Measurements from ENCODE around the gene WDFY4. TPM values are rescaled to one million over a fixed set of nuclear protein-coding genes. Genes with fewer than 3 reads are reported as not detected.

WDFY4 gene
- total and polyA plus RNA-seq, 2 donors (not counting 1 experiment from before 2014, with no cell fraction given) = 0.06 to 0.66 TPM

DNA sequence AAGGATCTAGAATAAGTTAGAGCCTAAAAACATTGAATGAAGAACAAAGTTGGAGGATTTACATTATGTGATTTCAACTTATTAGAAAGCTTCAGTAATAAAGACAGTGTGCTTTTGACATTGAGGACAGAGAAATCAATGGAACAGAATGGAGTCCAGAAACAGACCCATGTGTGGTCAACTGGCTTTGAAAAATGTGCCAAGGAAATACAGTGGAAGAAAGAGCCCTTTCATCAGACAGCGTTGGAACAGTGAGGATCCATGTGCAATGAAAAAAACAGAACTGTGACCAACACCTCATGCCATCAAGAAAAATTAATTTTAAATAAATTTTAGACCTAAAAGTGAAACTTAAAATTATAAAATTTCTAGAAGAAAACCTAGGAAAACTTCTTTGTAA, 305.6 kb downstream of the WDFY4 start:
- H3K27ac ChIP-seq (ENCODE audit: insufficient read depth, low read length) = no peak overlapping the region
- no peaks in the 10 kb centered on the region for H3K9me3 ChIP-seq (ENCODE audit: control insufficient read depth, insufficient read depth, low read depth, low read length)
- no peaks in the 10 kb centered on the region for H3K79me2 ChIP-seq (ENCODE audit: control insufficient read depth, insufficient read depth, low read length)
- H2AFZ ChIP-seq (ENCODE audit: low read length) = no peak overlapping the region
- no peaks in the 10 kb centered on the region for H3K27me3 ChIP-seq (ENCODE audit: control insufficient read depth, insufficient read depth, low read length)
- H3K9ac ChIP-seq (ENCODE audit: insufficient read depth, low read length) = no peak overlapping the region
- DNase-seq (ENCODE audit: low read depth in 2 of 2) = no peak
- TF ChIP-seq EZH2 (IDR thresholded peaks at IDR 0.05; ENCODE audit: low read length, missing control alignments) = no peak
- TF ChIP-seq, protein P1, sequence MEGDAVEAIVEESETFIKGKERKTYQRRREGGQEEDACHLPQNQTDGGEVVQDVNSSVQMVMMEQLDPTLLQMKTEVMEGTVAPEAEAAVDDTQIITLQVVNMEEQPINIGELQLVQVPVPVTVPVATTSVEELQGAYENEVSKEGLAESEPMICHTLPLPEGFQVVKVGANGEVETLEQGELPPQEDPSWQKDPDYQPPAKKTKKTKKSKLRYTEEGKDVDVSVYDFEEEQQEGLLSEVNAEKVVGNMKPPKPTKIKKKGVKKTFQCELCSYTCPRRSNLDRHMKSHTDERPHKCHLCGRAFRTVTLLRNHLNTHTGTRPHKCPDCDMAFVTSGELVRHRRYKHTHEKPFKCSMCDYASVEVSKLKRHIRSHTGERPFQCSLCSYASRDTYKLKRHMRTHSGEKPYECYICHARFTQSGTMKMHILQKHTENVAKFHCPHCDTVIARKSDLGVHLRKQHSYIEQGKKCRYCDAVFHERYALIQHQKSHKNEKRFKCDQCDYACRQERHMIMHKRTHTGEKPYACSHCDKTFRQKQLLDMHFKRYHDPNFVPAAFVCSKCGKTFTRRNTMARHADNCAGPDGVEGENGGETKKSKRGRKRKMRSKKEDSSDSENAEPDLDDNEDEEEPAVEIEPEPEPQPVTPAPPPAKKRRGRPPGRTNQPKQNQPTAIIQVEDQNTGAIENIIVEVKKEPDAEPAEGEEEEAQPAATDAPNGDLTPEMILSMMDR (conservative IDR thresholded peaks at IDR 0.05 in 1 of 2, IDR thresholded peaks at IDR 0.05 in 1 of 2; ENCODE audit: low read depth in 1 of 2, low read length in 2 of 2) = no peak
- H3K36me3 ChIP-seq (ENCODE audit: control insufficient read depth, insufficient read depth, low read length) = no peaks in the 10 kb centered on the region
- H3K4me2 ChIP-seq (ENCODE audit: extremely low read depth, insufficient read depth, low read length) = no peak overlapping the region
- no peaks in the 10 kb centered on the region for H3K4me1 ChIP-seq (ENCODE audit: control insufficient read depth, extremely low read depth, insufficient read depth, low read length)
- H3K4me3 ChIP-seq (replicated peaks in 1 of 4; ENCODE audit: control extremely low read depth in 1 of 4, insufficient read depth in 1 of 4, low read depth in 3 of 4, low read length in 4 of 4) = no peak overlapping the region
- no peaks in the 10 kb centered on the region for H4K20me1 ChIP-seq (ENCODE audit: control insufficient read depth, extremely low read depth, insufficient read depth, low read length)

DNA sequence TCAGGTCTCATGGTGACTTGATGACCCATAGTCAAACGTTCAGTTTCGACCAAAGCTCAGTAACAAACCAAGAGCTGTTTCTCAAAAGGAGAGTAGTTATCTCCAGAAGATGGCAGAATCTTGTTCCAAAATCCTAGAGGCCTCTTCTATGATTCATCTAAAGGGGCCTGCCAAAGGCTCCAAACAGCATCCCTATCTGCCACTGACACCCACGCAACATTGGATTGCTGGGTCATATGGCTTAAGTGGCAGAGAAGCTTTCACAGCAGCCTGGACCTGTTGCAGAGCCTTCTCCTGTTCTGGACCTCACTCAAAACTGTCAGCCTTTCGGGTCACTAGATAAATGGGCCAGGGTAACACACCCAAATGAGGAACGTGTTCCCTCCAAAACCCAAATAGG, 309.0 kb downstream of the WDFY4 start:
- H2AFZ ChIP-seq (ENCODE audit: low read length) = no peak overlapping the region
- no peak overlapping the region for H3K27ac ChIP-seq (ENCODE audit: insufficient read depth, low read length)
- H3K79me2 ChIP-seq (ENCODE audit: control insufficient read depth, insufficient read depth, low read length) = no peaks in the 10 kb centered on the region
- no peaks in the 10 kb centered on the region for H4K20me1 ChIP-seq (ENCODE audit: control insufficient read depth, extremely low read depth, insufficient read depth, low read length)
- DNase-seq (ENCODE audit: low read depth in 2 of 2) = no peak
- H3K36me3 ChIP-seq (ENCODE audit: control insufficient read depth, insufficient read depth, low read length) = no peaks in the 10 kb centered on the region
- no peaks in the 10 kb centered on the region for H3K9me3 ChIP-seq (ENCODE audit: control insufficient read depth, insufficient read depth, low read depth, low read length)
- no peaks in the 10 kb centered on the region for H3K27me3 ChIP-seq (ENCODE audit: control insufficient read depth, insufficient read depth, low read length)
- H3K4me3 ChIP-seq (replicated peaks in 1 of 4; ENCODE audit: control extremely low read depth in 1 of 4, insufficient read depth in 1 of 4, low read depth in 3 of 4, low read length in 4 of 4) = no peak overlapping the region
- H3K4me2 ChIP-seq (ENCODE audit: extremely low read depth, insufficient read depth, low read length) = no peak overlapping the region
- H3K4me1 ChIP-seq (ENCODE audit: control insufficient read depth, extremely low read depth, insufficient read depth, low read length) = no peaks in the 10 kb centered on the region
- TF ChIP-seq EZH2 (IDR thresholded peaks at IDR 0.05; ENCODE audit: low read length, missing control alignments) = no peak
- TF ChIP-seq, protein P1 (conservative IDR thresholded peaks at IDR 0.05 in 1 of 2, IDR thresholded peaks at IDR 0.05 in 1 of 2; ENCODE audit: low read depth in 1 of 2, low read length in 2 of 2) = no peak
- no peak overlapping the region for H3K9ac ChIP-seq (ENCODE audit: insufficient read depth, low read length)

DNA sequence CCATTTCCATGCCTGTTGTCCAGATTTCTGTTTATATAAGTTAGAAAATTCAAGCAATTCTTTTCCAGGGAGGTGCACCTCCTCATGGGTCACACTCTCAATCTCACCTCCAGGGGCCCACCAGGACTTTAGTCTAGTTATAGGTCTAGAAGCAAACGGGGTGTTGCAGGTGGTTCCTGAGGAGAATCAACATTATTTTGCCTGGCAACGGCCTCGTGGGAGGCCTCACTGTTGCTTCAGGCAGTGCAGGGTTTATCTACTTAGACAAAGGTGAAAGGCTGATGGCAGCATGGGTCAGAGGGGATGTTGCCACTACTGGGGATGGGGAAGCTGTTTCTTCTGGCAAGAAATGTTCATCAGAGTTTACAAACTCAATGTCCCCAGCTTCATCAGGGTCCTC, 311.7 kb downstream of the WDFY4 start:
- Histone ChIP-seq H3K9ac (ENCODE audit: insufficient read depth, low read length) (no peak overlapping the region), H3K27me3 (ENCODE audit: control insufficient read depth, insufficient read depth, low read length) (no peaks in the 10 kb centered on the region), H4K20me1 (ENCODE audit: control insufficient read depth, extremely low read depth, insufficient read depth, low read length) (no peaks in the 10 kb centered on the region), H2AFZ (ENCODE audit: low read length) (no peak overlapping the region), H3K4me2 (ENCODE audit: extremely low read depth, insufficient read depth, low read length) (no peak overlapping the region), H3K79me2 (ENCODE audit: control insufficient read depth, insufficient read depth, low read length) (no peaks in the 10 kb centered on the region), H3K4me1 (ENCODE audit: control insufficient read depth, extremely low read depth, insufficient read depth, low read length) (no peaks in the 10 kb centered on the region), H3K27ac (ENCODE audit: insufficient read depth, low read length) (no peak overlapping the region), H3K4me3 (replicated peaks in 1 of 4; ENCODE audit: control extremely low read depth in 1 of 4, insufficient read depth in 1 of 4, low read depth in 3 of 4, low read length in 4 of 4) (no peak overlapping the region), H3K9me3 (ENCODE audit: control insufficient read depth, insufficient read depth, low read depth, low read length) (no peaks in the 10 kb centered on the region), H3K36me3 (ENCODE audit: control insufficient read depth, insufficient read depth, low read length) (no peaks in the 10 kb centered on the region)
- no peak for TF ChIP-seq EZH2 (IDR thresholded peaks at IDR 0.05; ENCODE audit: low read length, missing control alignments)
- TF ChIP-seq, protein P1 (conservative IDR thresholded peaks at IDR 0.05 in 1 of 2, IDR thresholded peaks at IDR 0.05 in 1 of 2; ENCODE audit: low read depth in 1 of 2, low read length in 2 of 2) = no peak
- no peak for DNase-seq (ENCODE audit: low read depth in 2 of 2)
